Esophagus muscularis mucosa (tissue), 3 donors: ENCODE data around the gene GNB5.

Experiments
- EP300 ChIP-seq: sonication (generic); formaldehyde crosslinking; IDR thresholded peaks from one replicate; pipeline ENCODE4 v1.6.1; 2017; ENCODE audit warnings: antibody characterized with exemption
- TF ChIP-seq, protein P1 (sequence below), 3 experiments: fragments of 200-600 bp in 2 of 3; fragments of 450-650 bp in 1 of 3; sonication (generic) in 2 of 3; IDR thresholded peaks; one replicate each; pipeline ENCODE4 v1.5.1; 2017 to 2019; ENCODE audit warnings: antibody characterized with exemption in 3 of 3, mild to moderate bottlenecking in 2 of 3, moderate library complexity in 1 of 3

DNA sequence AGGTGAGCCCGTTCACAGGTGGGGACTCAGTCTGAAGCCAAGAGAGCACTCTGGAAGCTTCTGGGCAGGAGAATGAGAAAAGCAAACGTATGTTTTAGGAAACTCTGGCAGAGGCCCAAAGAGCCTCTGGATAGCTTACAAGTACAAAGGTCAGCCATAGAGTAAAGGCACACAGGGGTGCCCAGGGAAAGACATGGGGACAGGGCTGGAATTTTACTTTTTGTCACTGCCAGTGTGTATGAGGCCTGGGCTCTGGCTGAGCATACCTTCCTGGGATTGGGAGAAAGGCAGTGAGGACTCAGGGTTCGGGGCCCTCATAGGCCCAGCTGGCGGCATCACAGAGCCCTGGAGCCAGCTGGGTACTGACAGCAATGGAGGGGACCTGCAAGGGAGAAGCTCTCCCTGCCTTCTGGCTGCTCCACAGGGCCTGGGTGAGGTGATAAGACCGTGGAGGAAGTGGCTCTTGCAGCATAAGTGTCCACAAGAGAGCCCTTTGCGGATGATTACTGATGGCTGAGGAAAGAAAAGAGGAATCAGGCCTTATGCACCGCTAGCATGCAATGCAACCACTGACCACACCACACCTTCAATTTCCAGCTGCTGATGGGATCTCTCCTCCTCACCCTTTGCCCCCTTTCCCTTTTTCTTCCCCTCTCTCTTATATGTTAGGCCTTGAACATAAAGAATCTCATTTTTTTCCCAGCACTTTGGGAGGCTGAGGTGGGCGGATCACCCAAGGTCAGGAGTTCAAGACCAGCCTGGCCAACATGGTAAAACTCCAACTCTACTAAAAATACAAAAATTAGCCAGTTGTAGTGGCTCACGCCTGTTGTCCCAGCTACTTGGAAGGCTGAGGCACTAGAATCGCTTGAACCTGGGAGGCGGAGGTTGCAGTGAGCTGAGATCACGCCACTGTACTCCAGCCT, 53.5 kb downstream of the GNB5 start:
- TF ChIP-seq, protein P1, sequence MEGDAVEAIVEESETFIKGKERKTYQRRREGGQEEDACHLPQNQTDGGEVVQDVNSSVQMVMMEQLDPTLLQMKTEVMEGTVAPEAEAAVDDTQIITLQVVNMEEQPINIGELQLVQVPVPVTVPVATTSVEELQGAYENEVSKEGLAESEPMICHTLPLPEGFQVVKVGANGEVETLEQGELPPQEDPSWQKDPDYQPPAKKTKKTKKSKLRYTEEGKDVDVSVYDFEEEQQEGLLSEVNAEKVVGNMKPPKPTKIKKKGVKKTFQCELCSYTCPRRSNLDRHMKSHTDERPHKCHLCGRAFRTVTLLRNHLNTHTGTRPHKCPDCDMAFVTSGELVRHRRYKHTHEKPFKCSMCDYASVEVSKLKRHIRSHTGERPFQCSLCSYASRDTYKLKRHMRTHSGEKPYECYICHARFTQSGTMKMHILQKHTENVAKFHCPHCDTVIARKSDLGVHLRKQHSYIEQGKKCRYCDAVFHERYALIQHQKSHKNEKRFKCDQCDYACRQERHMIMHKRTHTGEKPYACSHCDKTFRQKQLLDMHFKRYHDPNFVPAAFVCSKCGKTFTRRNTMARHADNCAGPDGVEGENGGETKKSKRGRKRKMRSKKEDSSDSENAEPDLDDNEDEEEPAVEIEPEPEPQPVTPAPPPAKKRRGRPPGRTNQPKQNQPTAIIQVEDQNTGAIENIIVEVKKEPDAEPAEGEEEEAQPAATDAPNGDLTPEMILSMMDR (IDR thresholded peaks at IDR 0.05), result no peak
- no peak for TF ChIP-seq EP300
